Liver (tissue), 3 donors: ENCODE data around the gene NFATC1.

ENCODE experiments used
- CTCF ChIP-seq: fragments of 150-350 bp; IDR thresholded peaks from 2 replicates; pipeline ENCODE4 v1.5.1; 2017; ENCODE audit warnings: improper control_type of control experiment, low read depth, low read length; ENCODE audit not compliant: missing input control
- EGR1 ChIP-seq, 2 donors: IDR thresholded peaks; 2 replicates each; pipeline ENCODE4 v1.6.1; 2016 to 2018; ENCODE audit warnings: antibody characterized with exemption in 2 of 2, low read depth in 2 of 2
- JUND ChIP-seq, 2 donors: IDR thresholded peaks; 2 replicates each; pipeline ENCODE4 v1.6.1; 2016; ENCODE audit warnings: antibody characterized with exemption in 2 of 2
- RAD21 ChIP-seq, 2 donors: IDR thresholded peaks; 2 replicates each; pipeline ENCODE4 v1.6.1; 2016; ENCODE audit warnings: antibody characterized with exemption in 2 of 2, mild to moderate bottlenecking in 2 of 2
- REST ChIP-seq: IDR thresholded peaks from 2 replicates; pipeline ENCODE4 v1.6.1; 2016; ENCODE audit warnings: antibody characterized with exemption, mild to moderate bottlenecking
- SP1 ChIP-seq: IDR thresholded peaks from 2 replicates; pipeline ENCODE4 v1.6.1; 2018; ENCODE audit warnings: antibody characterized with exemption, mild to moderate bottlenecking
- YY1 ChIP-seq: IDR thresholded peaks from 2 replicates; pipeline ENCODE4 v1.6.1; 2016; ENCODE audit warnings: antibody characterized with exemption, mild to moderate bottlenecking
- TF ChIP-seq, protein P1 (sequence below): IDR thresholded peaks from 2 replicates; pipeline ENCODE4 v1.6.1; 2016; ENCODE audit warnings: antibody characterized with exemption
- TF ChIP-seq, protein P2 (sequence below): IDR thresholded peaks from 2 replicates; pipeline ENCODE4 v1.6.1; 2016; ENCODE audit warnings: antibody characterized with exemption
- TF ChIP-seq, protein P3 (sequence below): IDR thresholded peaks from 2 replicates; pipeline ENCODE4 v1.6.1; 2016; ENCODE audit warnings: antibody characterized with exemption
- donor health status: healthy.
- donor health status: healthy.

DNA sequence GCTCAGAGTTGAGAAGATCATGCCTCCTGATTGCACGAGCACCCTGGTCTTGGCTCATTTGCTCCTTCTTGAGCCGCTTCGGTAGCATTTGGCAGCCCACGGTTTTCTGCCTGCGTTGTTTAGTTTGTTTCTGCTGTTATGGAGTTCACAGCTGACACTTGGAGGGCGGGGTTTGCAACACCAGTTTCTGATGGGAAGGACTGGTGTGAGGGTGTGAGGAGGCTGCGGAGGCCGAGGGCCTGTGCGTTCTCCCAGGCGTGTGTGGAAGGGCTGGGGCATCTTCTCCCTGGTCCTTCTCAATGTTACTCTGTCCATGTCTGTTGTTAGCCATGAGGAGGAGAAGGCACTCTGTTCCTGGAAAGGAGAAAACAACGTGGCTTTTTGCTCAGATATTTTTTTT is 22.9 kb downstream of the NFATC1 start:
- no peak for TF ChIP-seq CTCF
- no peak for TF ChIP-seq REST
- TF ChIP-seq EGR1 (IDR thresholded peaks at IDR 0.05; ENCODE audit: low read depth in 2 of 2) = no peak
- TF ChIP-seq, protein P1, sequence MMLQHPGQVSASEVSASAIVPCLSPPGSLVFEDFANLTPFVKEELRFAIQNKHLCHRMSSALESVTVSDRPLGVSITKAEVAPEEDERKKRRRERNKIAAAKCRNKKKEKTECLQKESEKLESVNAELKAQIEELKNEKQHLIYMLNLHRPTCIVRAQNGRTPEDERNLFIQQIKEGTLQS = no peak
- TF ChIP-seq RAD21 (IDR thresholded peaks at IDR 0.05) = no peak
- TF ChIP-seq YY1 = no peak
- no peak for TF ChIP-seq JUND (IDR thresholded peaks at IDR 0.05)
- no peak for TF ChIP-seq SP1
- TF ChIP-seq, protein P2, sequence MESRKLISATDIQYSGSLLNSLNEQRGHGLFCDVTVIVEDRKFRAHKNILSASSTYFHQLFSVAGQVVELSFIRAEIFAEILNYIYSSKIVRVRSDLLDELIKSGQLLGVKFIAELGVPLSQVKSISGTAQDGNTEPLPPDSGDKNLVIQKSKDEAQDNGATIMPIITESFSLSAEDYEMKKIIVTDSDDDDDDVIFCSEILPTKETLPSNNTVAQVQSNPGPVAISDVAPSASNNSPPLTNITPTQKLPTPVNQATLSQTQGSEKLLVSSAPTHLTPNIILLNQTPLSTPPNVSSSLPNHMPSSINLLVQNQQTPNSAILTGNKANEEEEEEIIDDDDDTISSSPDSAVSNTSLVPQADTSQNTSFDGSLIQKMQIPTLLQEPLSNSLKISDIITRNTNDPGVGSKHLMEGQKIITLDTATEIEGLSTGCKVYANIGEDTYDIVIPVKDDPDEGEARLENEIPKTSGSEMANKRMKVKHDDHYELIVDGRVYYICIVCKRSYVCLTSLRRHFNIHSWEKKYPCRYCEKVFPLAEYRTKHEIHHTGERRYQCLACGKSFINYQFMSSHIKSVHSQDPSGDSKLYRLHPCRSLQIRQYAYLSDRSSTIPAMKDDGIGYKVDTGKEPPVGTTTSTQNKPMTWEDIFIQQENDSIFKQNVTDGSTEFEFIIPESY = no peak
- TF ChIP-seq, protein P3, sequence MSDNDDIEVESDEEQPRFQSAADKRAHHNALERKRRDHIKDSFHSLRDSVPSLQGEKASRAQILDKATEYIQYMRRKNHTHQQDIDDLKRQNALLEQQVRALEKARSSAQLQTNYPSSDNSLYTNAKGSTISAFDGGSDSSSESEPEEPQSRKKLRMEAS = no peak
